Testis (tissue), 3 donors: ENCODE data around the gene FKBP7. TPM values are rescaled to one million over a fixed set of nuclear protein-coding genes. Genes with fewer than 3 reads are reported as not detected.

Experiments used
- DNase-seq: peaks from one replicate; pipeline ENCODE4 v3.0.0-alpha.2; 2019
- H3K27ac ChIP-seq, 2 donors: fragments of 200-600 bp; sonication (generic); one replicate each; pipeline ENCODE4 v1.5.1; 2019
- H3K27me3 ChIP-seq: fragments of 200-600 bp; sonication (generic); one replicate; pipeline ENCODE4 v1.5.1; 2019
- H3K36me3 ChIP-seq: fragments of 200-600 bp; sonication (generic); one replicate; pipeline ENCODE4 v1.5.1; 2017; ENCODE audit warnings: low read depth; ENCODE audit errors: missing control alignments
- H3K4me1 ChIP-seq: fragments of 200-600 bp; sonication (generic); one replicate; pipeline ENCODE4 v1.5.1; 2019
- H3K4me3 ChIP-seq, 2 donors: fragments of 200-600 bp; sonication (generic); one replicate each; pipeline ENCODE4 v1.5.1; 2017 to 2019
- H3K9me3 ChIP-seq: fragments of 200-600 bp; sonication (generic); one replicate; pipeline ENCODE4 v1.5.1; 2017
- CTCF ChIP-seq, 3 experiments: fragments of 450-650 bp in 2 of 3; fragments of 200-600 bp in 1 of 3; sonication (generic) in 1 of 3; IDR thresholded peaks; one replicate each; pipeline ENCODE4 v1.5.1; 2016 to 2019; ENCODE audit warnings: antibody characterized with exemption in 3 of 3, mild to moderate bottlenecking in 2 of 3, moderate library complexity in 1 of 3
- POLR2A ChIP-seq: fragments of 450-650 bp; IDR thresholded peaks from one replicate; pipeline ENCODE4 v1.6.1; 2017; ENCODE audit warnings: antibody characterized with exemption, mild to moderate bottlenecking, moderate library complexity
- WGBS, 2 donors: methylation state at CpG; one replicate each; pipeline ENCODE4 v1.1.5; 2018; 5-methylcytosine and 5-hydroxymethylcytosine counted together
- intact Hi-C: fragments of 100-400 bp; cut with DNase I; formaldehyde crosslinking; loops from one replicate; pipeline ENCODE4 v1.15.1; 2023; ENCODE audit warnings: low total_unique reads
- polyA plus RNA-seq: library from polyadenylated mRNA; stranded (reverse); fragments of 350-450 nt; fragmentation: Illumina TruSeq; extraction: RNeasy Lipid Tissue Mini Kit (QIAGEN cat#74804); gene quantifications from one replicate; pipeline ENCODE4 v1.2.3, GENCODE V29; 2014; ENCODE audit warnings: low read depth, low replicate concordance; ENCODE audit not compliant: insufficient read depth
- total RNA-seq, 2 donors: library from RNA; depleted of rRNA; stranded (reverse); fragments of >200 nt; gene quantifications; one replicate each; pipeline ENCODE4 v1.2.3, GENCODE V29; 2016

FKBP7 gene
- total and polyA plus RNA-seq, 3 donors from 2014 or later = 10.1 to 27.4 (median 25.6) TPM

GRCh38 chr2:178414266-178415247 lies 63.8 kb downstream of the FKBP7 start:
- Histone ChIP-seq H3K36me3 (no peaks in the 10 kb centered on the region), H3K4me3 (peak overlapping the region; percentile 66 to 75), H3K9me3 (no peaks in the 10 kb centered on the region), H3K27me3 (no peaks in the 10 kb centered on the region), H3K27ac (peak overlapping the region; percentile 95 to 97), H3K4me1 (peaks cover 7% of the 10 kb centered on the region)
- WGBS, 2 donors = 11 to 12% methylated on average over 17 to 21 of the region's 21 CpGs
- DNase-seq = peak; percentile 95
- TF ChIP-seq CTCF (IDR thresholded peaks at IDR 0.05) (peak; percentile 83 to 87 (median 84)), POLR2A (no peak)
- intact Hi-C loops = no loop called here

Other genes with a start within 250 kb of the FKBP7 start
- gene PRKRA, start 27.4 kb downstream of the FKBP7 start, total RNA-seq = 100 to 1,000 TPM in 1 of 2 donors, 10 to 100 TPM in 1; 87.5 to 108 TPM
- 103 TPM for gene PRKRA, start 27.4 kb downstream of the FKBP7 start, polyA plus RNA-seq
- 10 to 100 TPM; 20.6 to 31.7 TPM for gene PJVK, start 27.2 kb downstream of the FKBP7 start, total RNA-seq
- 61.3 TPM for gene PJVK, start 27.2 kb downstream of the FKBP7 start, polyA plus RNA-seq
- 10 to 100 TPM; 17.8 to 22.8 TPM for gene PLEKHA3, start 1.9 kb upstream of the FKBP7 start, total RNA-seq
- gene PLEKHA3, start 1.9 kb upstream of the FKBP7 start, polyA plus RNA-seq = 58.7 TPM